GM11168 (cell line): ENCODE measurements around the gene BCAS4.
"Not testable (repeated sequence)": the region's sequence is repeated elsewhere in the genome, so short reads cannot be mapped to it uniquely, and the experiment has no call there.

Source experiments
- in situ Hi-C: fragments of 300-500 bp; cut with MboI; formaldehyde crosslinking; loops from one replicate; pipeline ENCODE4 v1.12.0; 2022; ENCODE audit warnings: low sequenced_read_pairs; ENCODE audit not compliant: unreplicated experiment

BCAS4 gene

DNA sequence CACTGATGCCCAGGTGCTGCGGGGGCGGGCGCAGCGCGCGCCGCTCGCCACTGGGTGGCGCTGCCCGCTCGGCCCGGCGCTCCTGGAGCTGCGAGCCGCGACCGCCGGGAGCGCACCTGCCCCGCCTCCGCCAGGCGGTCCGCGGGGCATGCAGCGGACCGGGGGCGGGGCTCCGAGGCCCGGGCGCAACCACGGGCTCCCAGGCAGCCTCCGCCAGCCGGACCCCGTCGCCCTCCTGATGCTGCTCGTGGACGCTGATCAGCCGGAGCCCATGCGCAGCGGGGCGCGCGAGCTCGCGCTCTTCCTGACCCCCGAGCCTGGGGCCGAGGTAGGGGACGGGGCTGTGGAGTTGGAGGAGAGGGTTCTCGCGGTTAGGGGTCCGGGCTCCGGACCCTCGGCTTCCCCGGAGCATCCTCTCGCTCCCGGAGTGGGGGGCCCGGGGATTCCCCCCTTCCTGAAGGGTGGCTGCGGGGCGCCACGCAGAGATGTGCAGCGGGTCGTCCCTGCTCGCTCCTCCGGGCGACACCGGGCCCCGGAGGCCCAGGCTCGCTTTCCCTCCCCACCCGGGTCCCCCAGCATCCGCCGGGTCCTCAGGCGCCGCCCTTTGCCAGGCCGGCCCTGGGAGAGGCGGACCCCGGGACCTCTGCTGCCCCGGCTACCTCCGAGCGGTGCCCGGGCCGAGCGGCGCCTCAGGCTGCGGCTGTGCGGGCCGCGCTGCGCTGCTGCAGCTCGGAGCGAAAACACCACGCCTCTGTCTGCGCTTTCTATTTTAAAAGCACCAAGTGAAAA is at the start of gene BCAS4:
BCAS4 (plus strand) TSS at position 216 of the 789 bp plus-strand sequence; CDS start at position 239, 23 bp downstream.
- in situ Hi-C loops, result loop anchor here (25.0 kb wide), 1 partner anchor 517 kb away; no protein-coding TSS in a partner anchor

GRCh38 chr20:50745634-50746137 is 49.2 kb upstream of the BCAS4 start:
- in situ Hi-C loops, result no loop called here

DNA sequence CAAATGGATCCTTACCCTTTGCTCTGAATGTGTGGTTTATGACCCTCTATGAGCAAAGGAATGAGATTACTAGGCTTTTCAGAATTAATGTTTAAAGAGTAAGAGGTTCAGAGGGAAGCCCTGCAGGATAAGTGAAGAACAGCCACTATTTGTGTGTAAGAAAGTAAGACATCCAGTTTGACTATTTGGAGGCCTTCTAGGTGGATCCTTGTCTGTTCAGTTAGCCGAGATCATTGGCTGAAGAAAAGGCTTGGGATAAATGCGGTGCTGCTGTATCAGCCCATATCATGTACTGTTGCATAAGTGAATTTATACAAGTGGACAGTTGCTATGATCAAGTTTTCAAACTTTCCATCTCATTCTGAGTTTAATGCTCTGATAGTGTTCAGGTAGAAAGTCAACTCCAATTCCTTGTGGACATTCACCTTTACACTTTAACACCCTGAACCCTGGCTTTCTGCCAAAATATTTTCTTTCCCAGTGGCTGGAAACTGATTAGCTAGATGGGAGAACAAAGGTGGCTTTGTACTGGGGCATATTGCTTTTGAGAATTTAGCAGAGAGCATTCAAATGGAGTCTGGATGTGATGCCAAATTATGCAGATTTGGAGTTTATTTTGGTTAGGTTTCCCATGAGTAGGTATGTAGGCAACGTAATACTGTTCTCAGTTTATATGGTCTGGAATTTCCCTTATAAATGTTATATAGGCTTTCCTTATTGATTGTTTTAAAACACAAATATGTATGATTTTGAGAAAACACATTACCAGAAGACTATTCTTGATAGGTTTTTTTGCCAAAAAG is 48.5 kb upstream of the BCAS4 start:
- in situ Hi-C loops, result no loop called here

- in situ Hi-C loops, result no loop called here
Observed at GRCh38 chr20:50747275-50747674, 47.6 kb upstream of the BCAS4 start.

DNA sequence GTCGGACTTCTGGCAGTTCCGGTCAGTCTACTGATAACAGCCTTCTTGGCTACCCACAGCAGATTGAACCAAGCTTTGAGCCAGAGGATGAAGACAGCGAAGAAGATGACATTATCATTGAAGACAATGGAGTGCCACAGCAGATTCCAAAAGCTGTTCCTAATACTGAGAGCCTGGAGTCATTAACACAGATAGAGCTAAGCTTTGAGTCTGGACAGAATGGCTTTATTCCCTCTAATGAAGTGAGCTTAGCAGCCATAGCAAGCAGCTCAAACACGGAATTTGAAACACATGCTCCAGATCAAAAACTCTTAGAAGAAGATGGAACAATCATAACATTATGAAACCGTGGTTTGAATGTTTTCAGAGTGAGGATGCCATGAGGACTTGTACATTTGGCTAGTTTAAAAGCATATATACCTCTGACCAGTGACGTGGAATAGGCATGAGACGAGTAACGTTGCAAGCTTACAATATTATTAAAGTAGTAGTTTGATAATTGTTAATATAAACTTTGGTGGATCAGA is 44.7 kb upstream of the BCAS4 start:
- in situ Hi-C loops, result no loop called here

- in situ Hi-C loops, result no loop called here
Observed at GRCh38 chr20:50753152-50753551, 41.7 kb upstream of the BCAS4 start.

GRCh38 chr20:50754420-50754819 is 40.4 kb upstream of the BCAS4 start:
- in situ Hi-C loops, result no loop called here

DNA sequence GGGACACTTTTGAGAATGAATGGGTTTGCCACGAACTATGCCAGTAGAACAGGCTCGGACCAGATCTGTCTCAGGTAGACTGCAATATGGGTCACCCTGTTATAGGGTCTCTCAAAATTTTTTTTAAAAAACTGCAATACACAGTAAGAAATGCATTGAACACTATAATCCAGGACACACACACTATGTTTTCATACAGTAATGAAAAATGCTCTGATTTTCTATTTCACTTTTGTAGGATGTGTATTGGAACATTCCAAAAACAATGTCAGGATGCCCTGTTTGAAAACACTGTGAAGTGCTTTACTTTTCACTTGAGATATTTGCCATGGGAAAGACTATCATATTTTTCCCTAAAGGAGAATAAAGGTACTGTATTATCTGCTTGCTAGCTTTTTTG is 38.4 kb upstream of the BCAS4 start:
- in situ Hi-C loops, result no loop called here

DNA sequence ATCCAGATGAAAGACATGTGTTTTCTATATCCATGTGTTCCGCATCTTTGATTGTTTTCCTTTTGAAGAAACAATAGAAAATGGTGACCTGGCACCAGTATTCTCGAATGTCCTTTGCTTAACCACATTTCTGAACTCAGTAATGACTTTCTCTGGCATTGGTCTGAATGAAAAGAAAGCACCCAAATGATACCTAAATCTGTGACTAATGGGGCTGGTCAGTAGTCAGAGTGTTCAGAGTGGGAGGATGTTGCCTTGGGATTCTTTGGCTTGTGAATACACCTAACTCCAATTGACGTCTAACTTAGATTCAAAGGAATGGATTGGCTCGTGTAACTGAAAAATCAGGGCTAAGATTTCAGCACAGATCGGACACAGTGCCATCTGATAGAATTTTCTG is 36.4 kb upstream of the BCAS4 start:
- in situ Hi-C loops, result no loop called here

GRCh38 chr20:50758992-50759391 is 35.9 kb upstream of the BCAS4 start:
- in situ Hi-C loops, result no loop called here

DNA sequence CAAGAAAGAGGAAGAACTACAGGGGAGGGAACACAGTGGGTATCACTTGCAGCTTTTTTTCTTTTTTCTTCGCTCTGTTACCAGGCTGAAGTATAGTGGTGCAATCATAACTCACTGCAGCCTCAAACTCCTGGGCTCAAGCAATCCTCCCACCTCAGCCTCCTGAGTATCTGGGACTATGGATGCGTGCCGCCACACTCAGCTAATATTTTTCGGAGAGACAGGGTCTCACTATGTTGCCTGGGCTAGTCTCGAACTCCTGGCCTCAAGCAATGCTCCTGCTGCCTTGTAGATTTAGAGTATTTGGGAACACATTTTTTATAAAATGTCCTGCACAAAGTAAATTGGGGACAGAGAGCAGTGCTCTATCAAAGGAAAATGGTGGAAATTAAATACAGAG is 35.2 kb upstream of the BCAS4 start:
- in situ Hi-C loops, result no loop called here

GRCh38 chr20:50762045-50762422 is 32.8 kb upstream of the BCAS4 start:
- in situ Hi-C loops, result no loop called here

DNA sequence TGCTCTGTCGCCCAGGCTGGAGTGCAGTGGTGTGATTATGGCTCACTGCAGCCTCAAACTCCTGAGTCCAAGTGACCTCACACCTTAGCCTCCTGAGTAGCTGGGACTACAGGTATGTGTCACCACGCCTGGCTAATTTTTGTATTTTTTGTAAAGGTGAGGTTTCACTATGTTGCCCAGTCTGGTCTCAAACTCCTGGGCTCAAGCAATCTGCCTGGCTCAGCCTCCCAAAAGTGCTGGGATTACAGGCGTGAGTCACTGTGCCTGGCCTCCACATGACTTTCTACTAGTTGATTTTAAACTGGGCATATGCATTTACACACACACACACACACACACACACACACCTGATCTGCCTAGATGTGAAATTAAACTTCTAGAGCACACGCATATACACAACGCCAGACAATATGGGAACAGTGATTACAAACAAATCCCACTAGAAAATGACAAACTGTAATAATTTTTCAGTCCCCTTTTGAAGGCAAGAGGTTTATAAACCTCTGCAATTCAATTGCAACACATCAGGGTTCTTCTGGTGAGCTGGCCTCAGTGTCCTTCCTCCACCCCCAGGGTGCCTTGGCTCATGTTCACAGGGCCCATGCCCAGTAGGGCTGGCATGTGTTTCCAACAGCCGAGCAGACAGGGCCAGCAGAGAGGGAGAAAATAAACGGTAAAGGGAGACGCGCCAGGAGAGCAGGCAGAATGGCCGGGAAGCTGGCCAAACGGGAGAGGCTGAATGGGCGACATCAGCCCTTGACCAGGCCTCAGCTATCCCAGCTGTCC is 32.2 kb upstream of the BCAS4 start:
- in situ Hi-C loops, result no loop called here

DNA sequence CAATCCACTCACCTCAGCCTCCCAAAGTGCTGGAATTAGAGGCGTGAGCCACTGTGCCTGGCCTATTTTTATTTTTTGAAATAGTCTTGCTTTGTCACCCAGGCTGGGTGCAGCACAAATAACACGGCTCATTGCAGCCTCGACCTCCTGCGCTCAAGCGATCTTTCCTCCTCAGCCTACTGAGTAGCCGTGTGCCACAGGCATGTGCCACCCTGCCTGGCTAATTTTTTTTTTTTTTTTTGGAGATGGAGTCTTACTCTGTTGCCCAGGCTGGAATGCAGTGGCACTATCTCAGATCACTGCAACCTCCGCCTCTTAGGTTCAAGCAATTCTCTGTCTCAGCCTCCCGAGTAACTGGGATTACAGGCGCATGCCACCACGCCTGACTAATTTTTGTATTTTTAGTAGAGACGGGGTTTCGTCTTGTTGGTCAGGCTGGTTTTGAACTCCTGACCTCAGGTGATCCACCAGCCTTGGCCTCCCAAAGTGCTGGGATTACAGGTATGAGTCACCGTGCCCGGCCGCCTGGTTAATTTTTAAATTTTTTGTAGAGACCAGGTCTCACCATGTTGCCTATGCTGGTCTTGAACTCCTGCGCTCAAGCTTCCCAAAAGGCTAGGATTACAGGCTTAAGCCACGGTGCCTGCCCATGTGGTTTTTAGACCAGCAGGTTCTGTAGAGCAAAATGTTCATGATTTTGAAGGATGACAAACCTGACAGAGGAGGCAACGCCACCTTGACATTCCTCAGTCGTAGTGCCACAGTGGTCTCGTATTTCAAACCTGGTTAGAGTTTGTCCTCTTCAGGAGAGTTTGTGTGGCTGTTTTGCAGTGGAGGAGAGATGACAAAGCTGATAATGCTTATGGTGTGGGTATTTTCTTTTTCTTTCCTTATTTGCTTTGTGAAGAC is 31.1 kb upstream of the BCAS4 start:
- in situ Hi-C loops, result not testable (repeated sequence)

GRCh38 chr20:50765251-50765650 is 29.6 kb upstream of the BCAS4 start:
- in situ Hi-C loops, result not testable (repeated sequence)

DNA sequence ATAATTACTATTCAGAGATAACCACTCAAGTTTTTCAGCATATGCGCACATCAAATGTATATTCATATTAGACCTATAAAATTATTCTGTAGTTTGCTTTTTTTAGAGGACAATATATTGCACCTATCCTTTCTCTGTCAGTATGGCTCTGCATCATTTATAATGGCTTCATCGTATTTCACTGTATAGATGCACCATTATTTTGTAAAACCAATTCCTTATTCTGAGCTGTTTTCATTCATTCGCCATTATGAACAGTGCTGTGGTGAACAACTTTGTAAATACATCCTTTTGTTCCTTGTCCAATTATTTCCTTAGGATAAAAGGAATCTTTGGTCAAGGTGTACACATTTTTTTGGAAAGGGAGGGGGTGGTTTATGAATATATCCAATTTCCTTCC is 29.2 kb upstream of the BCAS4 start:
- in situ Hi-C loops, result no loop called here

GRCh38 chr20:50766955-50767809 is 27.7 kb upstream of the BCAS4 start:
- in situ Hi-C loops, result not testable (repeated sequence)

GRCh38 chr20:50768991-50769390 is 25.9 kb upstream of the BCAS4 start:
- in situ Hi-C loops, result not testable (repeated sequence)
